Activated CD4-positive, alpha-beta memory T cell treated with anti-CD3 and anti-CD28 coated beads for 36 hours (primary cell): ENCODE data around the gene KRR1. TPM values are rescaled to one million over a fixed set of nuclear protein-coding genes. Genes with fewer than 3 reads are reported as not detected.
"Not testable (repeated sequence)": the region's sequence is repeated elsewhere in the genome, so short reads cannot be mapped to it uniquely, and the experiment has no call there.

Source experiments
- CTCF ChIA-PET: fragments of 350-600 bp; sonication (Branson Sonifier 250); formaldehyde crosslinking; loops from one replicate; lab custom pipeline; 2021; ENCODE audit warnings: antibody characterized with exemption, inconsistent platforms; lab: Charles Lee
- POLR2A ChIA-PET: fragments of 350-600 bp; sonication (Branson Sonifier 250); formaldehyde crosslinking; loops from one replicate; lab custom pipeline; 2021; ENCODE audit warnings: antibody characterized with exemption; lab: Charles Lee
- DNase-seq: peaks from one replicate; pipeline ENCODE4 v3.0.0-alpha.2; 2020
- H3K27ac Mint-ChIP-seq: one replicate; pipeline ENCODE4 v1.8.0; 2021; ENCODE audit warnings: mixed read lengths
- H3K27me3 Mint-ChIP-seq: one replicate; pipeline ENCODE4 v1.8.0; 2021; ENCODE audit warnings: mixed read lengths
- H3K36me3 Mint-ChIP-seq: one replicate; pipeline ENCODE4 v1.8.0; 2021; ENCODE audit warnings: mixed read lengths
- H3K4me1 Mint-ChIP-seq: one replicate; pipeline ENCODE4 v1.8.0; 2021; ENCODE audit warnings: low read depth, mixed read lengths
- H3K4me3 Mint-ChIP-seq: one replicate; pipeline ENCODE4 v1.8.0; 2021; ENCODE audit warnings: mild to moderate bottlenecking, mixed read lengths
- H3K9me3 Mint-ChIP-seq: one replicate; pipeline ENCODE4 v1.8.0; 2021; ENCODE audit warnings: mixed read lengths
- intact Hi-C: fragments of 100-400 bp; cut with micrococcal nuclease; formaldehyde crosslinking; loops from one replicate; pipeline ENCODE4 v1.15.1; 2023
- total RNA-seq, 2 experiments: library from RNA; stranded (reverse); gene quantifications; one replicate each; pipeline ENCODE4 v1.2.3, GENCODE V29; 2021

KRR1 gene
- total RNA-seq, 2 experiments from 2014 or later = 96.6 to 106 TPM

GRCh38 chr12:75476071-75476470, 35.3 kb downstream of the KRR1 start:
- DNase-seq = peak; percentile 67
- POLR2A ChIA-PET = no interaction called here
- H3K36me3 Mint-ChIP-seq = no peaks in the 10 kb centered on the region
- CTCF ChIA-PET = interaction anchor here (1.4 kb wide), 1 partner anchor 10 kb away, joined by 4 read pairs; no protein-coding TSS in a partner anchor
- peaks cover 45% of the 10 kb centered on the region for H3K4me1 Mint-ChIP-seq
- H3K27ac Mint-ChIP-seq = no peak overlapping the region
- intact Hi-C loops = loop anchor here (2.0 to 5.0 kb wide), 5 partner anchors 19 to 579 kb away; partner anchors contain the start of gene GLIPR1L1
- peaks cover 5% of the 10 kb centered on the region for H3K27me3 Mint-ChIP-seq
- H3K9me3 Mint-ChIP-seq = no peaks in the 10 kb centered on the region
- no peak overlapping the region for H3K4me3 Mint-ChIP-seq

DNA sequence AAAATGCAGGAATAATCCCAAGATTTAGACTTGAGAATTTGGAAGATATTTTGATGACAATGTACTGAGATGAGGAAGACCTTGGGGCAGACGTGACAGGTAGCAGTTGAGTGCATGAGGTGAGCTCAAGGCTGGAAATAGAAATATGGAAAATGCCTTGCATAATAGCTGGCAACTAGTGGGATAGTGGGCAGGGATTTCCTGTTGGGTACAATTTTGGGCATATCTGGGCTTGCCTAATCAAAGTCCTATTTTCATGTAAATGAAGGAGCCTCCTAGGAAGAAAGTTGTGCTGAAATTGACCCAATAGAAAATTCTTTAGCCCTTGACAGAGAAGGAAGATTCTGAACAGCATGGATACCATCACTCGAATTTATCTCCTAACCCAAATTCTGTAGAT, 37.3 kb downstream of the KRR1 start:
- Mint-ChIP-seq H3K27me3 (peaks cover 4% of the 10 kb centered on the region), H3K36me3 (no peaks in the 10 kb centered on the region), H3K27ac (no peak overlapping the region), H3K9me3 (no peaks in the 10 kb centered on the region), H3K4me1 (peaks cover 26% of the 10 kb centered on the region), H3K4me3 (no peak overlapping the region)
- intact Hi-C loops = no loop called here
- DNase-seq = no peak
- CTCF ChIA-PET = interaction anchor here (1.0 to 2.1 kb wide), 2 partner anchors 11 kb away, joined by 3 to 9 read pairs; no protein-coding TSS in a partner anchor
- POLR2A ChIA-PET = interaction anchor here (1.0 kb wide), 1 partner anchor 10 kb away, joined by 3 read pairs; no protein-coding TSS in a partner anchor

- Mint-ChIP-seq H3K36me3 (no peaks in the 10 kb centered on the region), H3K4me3 (no peak overlapping the region), H3K4me1 (peaks cover 8% of the 10 kb centered on the region), H3K9me3 (no peaks in the 10 kb centered on the region), H3K27ac (no peak overlapping the region), H3K27me3 (peaks cover 4% of the 10 kb centered on the region)
- no peak for DNase-seq
- ChIA-PET POLR2A (no interaction called here), CTCF (interaction anchor here (0.8 to 1.4 kb wide), 3 partner anchors 8 to 81 kb away, joined by 3 read pairs; no protein-coding TSS in a partner anchor)
- intact Hi-C loops = no loop called here
Observed at GRCh38 chr12:75471902-75472890, 39.2 kb downstream of the KRR1 start.

GRCh38 chr12:75460204-75460603, 51.2 kb downstream of the KRR1 start:
- no peak overlapping the region for H3K4me3 Mint-ChIP-seq
- no peak overlapping the region for H3K27ac Mint-ChIP-seq
- ChIA-PET CTCF (interaction anchor here (0.7 kb wide), 1 partner anchor 41 kb away, joined by 3 read pairs; no protein-coding TSS in a partner anchor), POLR2A (no interaction called here)
- intact Hi-C loops = no loop called here
- no peak for DNase-seq
- H3K27me3 Mint-ChIP-seq = no peaks in the 10 kb centered on the region
- peaks cover 10% of the 10 kb centered on the region for H3K36me3 Mint-ChIP-seq
- peaks cover 11% of the 10 kb centered on the region for H3K9me3 Mint-ChIP-seq
- peaks cover 37% of the 10 kb centered on the region for H3K4me1 Mint-ChIP-seq

- no peaks in the 10 kb centered on the region for H3K27me3 Mint-ChIP-seq
- peaks cover 11% of the 10 kb centered on the region for H3K9me3 Mint-ChIP-seq
- peaks cover 37% of the 10 kb centered on the region for H3K4me1 Mint-ChIP-seq
- no peak for DNase-seq
- no peak overlapping the region for H3K27ac Mint-ChIP-seq
- peaks cover 10% of the 10 kb centered on the region for H3K36me3 Mint-ChIP-seq
- intact Hi-C loops = no loop called here
- CTCF ChIA-PET = no interaction called here
- POLR2A ChIA-PET = no interaction called here
- no peak overlapping the region for H3K4me3 Mint-ChIP-seq
Observed at GRCh38 chr12:75459755-75460154, 51.7 kb downstream of the KRR1 start.

GRCh38 chr12:75457866-75458265, 53.5 kb downstream of the KRR1 start:
- DNase-seq, H3K4me3 Mint-ChIP-seq, POLR2A ChIA-PET, H3K27me3 Mint-ChIP-seq, H3K27ac Mint-ChIP-seq, CTCF ChIA-PET: not testable (repeated sequence)
- Mint-ChIP-seq H3K9me3 (peaks cover 11% of the 10 kb centered on the region), H3K4me1 (peaks cover 37% of the 10 kb centered on the region), H3K36me3 (peaks cover 10% of the 10 kb centered on the region)
- intact Hi-C loops = loop anchor here (2.0 kb wide), 1 partner anchor 19 kb away; no protein-coding TSS in a partner anchor

GRCh38 chr12:75457191-75457590, 54.2 kb downstream of the KRR1 start:
- Mint-ChIP-seq H3K27me3 (no peaks in the 10 kb centered on the region), H3K27ac (no peak overlapping the region), H3K9me3 (peaks cover 11% of the 10 kb centered on the region), H3K4me3 (no peak overlapping the region), H3K4me1 (peaks cover 37% of the 10 kb centered on the region), H3K36me3 (peaks cover 10% of the 10 kb centered on the region)
- ChIA-PET CTCF (interaction anchor here (1.8 kb wide), 1 partner anchor 20 kb away, joined by 6 read pairs; no protein-coding TSS in a partner anchor), POLR2A (no interaction called here)
- no peak for DNase-seq
- intact Hi-C loops = loop anchor here (2.0 kb wide), 1 partner anchor 20 kb away; no protein-coding TSS in a partner anchor

- ChIA-PET POLR2A (no interaction called here), CTCF (interaction anchor here (0.9 to 1.8 kb wide), 3 partner anchors 18 to 122 kb away, joined by 3 to 6 read pairs (median 6); partner anchors contain the start of gene GLIPR1L1)
- intact Hi-C loops = loop anchor here (1.0 to 2.0 kb wide), 2 partner anchors 11 to 21 kb away; no protein-coding TSS in a partner anchor
- no peak overlapping the region for H3K27ac Mint-ChIP-seq
- DNase-seq = no peak
- H3K9me3 Mint-ChIP-seq = peaks cover 11% of the 10 kb centered on the region
- H3K4me3 Mint-ChIP-seq = no peak overlapping the region
- peaks cover 36% of the 10 kb centered on the region for H3K4me1 Mint-ChIP-seq
- H3K27me3 Mint-ChIP-seq = no peaks in the 10 kb centered on the region
- peaks cover 10% of the 10 kb centered on the region for H3K36me3 Mint-ChIP-seq
Observed at GRCh38 chr12:75455839-75456238, 55.6 kb downstream of the KRR1 start.

GRCh38 chr12:75452675-75453330, 58.6 kb downstream of the KRR1 start:
- ChIA-PET POLR2A (no interaction called here), CTCF (interaction anchor here (0.6 kb wide), 1 partner anchor 62 kb away, joined by 3 read pairs; the partner anchor contains the start of gene GLIPR1L2)
- H3K4me3 Mint-ChIP-seq = no peak overlapping the region
- H3K4me1 Mint-ChIP-seq = peaks cover 15% of the 10 kb centered on the region
- H3K36me3 Mint-ChIP-seq = peaks cover 2% of the 10 kb centered on the region
- intact Hi-C loops = no loop called here
- H3K27me3 Mint-ChIP-seq = no peaks in the 10 kb centered on the region
- no peak for DNase-seq
- no peak overlapping the region for H3K27ac Mint-ChIP-seq
- peaks cover 2% of the 10 kb centered on the region for H3K9me3 Mint-ChIP-seq

- Mint-ChIP-seq H3K4me3 (no peak overlapping the region), H3K27me3 (no peaks in the 10 kb centered on the region), H3K27ac (no peak overlapping the region), H3K9me3 (no peaks in the 10 kb centered on the region), H3K4me1 (no peaks in the 10 kb centered on the region), H3K36me3 (no peaks in the 10 kb centered on the region)
- intact Hi-C loops = no loop called here
- CTCF ChIA-PET = no interaction called here
- DNase-seq = no peak
- POLR2A ChIA-PET = no interaction called here
Observed at GRCh38 chr12:75447691-75448393, 63.6 kb downstream of the KRR1 start.

DNA sequence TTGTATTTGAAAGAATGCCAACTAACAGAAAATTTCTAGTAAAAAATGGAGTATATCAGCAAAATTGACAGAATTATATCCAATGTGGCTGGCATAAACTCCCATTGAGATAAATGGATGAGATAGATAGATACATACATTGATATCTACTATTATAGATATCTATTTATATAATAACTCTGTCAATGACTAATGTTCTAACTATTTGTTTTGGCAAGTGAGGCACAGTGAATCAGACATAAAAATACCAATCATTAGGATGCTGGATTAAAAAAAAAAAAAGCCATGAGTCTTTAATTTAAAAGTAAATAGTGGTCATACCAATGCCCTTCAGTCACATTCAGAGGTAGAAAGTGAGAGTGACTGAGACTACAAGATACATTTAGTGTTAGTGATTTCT, 64.6 kb downstream of the KRR1 start:
- intact Hi-C loops = no loop called here
- no peak for DNase-seq
- H3K4me3 Mint-ChIP-seq = no peak overlapping the region
- no peaks in the 10 kb centered on the region for H3K36me3 Mint-ChIP-seq
- no peaks in the 10 kb centered on the region for H3K9me3 Mint-ChIP-seq
- H3K4me1 Mint-ChIP-seq = no peaks in the 10 kb centered on the region
- ChIA-PET POLR2A (no interaction called here), CTCF (interaction anchor here (1.2 kb wide), 1 partner anchor 113 kb away, joined by 3 read pairs; no protein-coding TSS in a partner anchor)
- H3K27ac Mint-ChIP-seq = no peak overlapping the region
- no peaks in the 10 kb centered on the region for H3K27me3 Mint-ChIP-seq
